SHP77 (cell line): Measurements from ENCODE around the gene AK3.
"Not testable (repeated sequence)": the region's sequence is repeated elsewhere in the genome, so short reads cannot be mapped to it uniquely, and the experiment has no call there.

Experiments used
- DNase-seq, 2 experiments: peaks; one replicate each; lab custom pipeline; 2025; lab: John Stamatoyannopoulos, UW

AK3 gene

GRCh38 chr9:4740638-4741364 lies at the start of gene AK3:
Gene AK3, minus strand, starts transcription at chr9:4741202. Its CDS starts 115 bp downstream, at chr9:4741087.
- DNase-seq = peak in 1 of 2 experiments; percentile 18

DNA sequence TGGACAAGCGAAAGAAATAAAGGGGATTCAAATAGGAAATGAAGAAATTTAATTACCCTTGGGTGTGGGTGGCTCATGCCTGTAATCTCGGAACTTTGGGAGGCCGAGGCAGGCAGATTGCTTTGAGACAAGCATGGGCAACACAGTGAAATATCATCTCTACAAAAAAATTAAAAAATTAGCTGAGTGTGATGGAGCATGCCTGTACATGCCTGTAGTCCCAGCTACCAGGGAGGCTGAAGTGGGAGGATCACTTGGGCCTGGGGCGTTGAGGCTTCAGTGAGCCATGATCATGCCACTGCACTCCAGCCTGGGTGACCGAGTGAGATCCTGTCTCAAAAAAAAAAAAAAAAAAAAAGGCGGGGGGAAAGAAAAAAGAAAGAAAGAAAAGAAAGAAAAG lies 47.7 kb upstream of the AK3 start:
- DNase-seq = no peak

DNA sequence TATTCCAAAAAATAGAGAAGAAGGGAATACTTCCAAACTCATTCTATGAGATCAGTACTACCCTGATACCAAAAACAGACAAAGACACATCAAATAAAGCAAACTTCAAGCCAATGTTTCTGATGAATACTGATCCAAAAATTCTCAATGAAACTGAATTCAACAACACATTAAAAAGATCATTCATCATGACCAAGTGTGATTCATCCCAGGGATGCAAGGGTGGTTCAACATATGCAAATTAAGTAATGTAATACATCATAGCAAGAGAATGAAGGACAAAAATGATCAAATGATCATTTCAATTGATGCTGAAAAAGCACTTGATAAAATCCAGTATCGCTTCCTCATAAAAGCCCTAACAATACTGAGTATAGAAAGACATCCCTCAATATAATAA lies 46.9 kb upstream of the AK3 start:
- no peak for DNase-seq

- DNase-seq = no peak
Observed at GRCh38 chr9:4786599-4786998, 45.6 kb upstream of the AK3 start.

- DNase-seq = no peak
Observed at GRCh38 chr9:4784403-4784802, 43.4 kb upstream of the AK3 start.

DNA sequence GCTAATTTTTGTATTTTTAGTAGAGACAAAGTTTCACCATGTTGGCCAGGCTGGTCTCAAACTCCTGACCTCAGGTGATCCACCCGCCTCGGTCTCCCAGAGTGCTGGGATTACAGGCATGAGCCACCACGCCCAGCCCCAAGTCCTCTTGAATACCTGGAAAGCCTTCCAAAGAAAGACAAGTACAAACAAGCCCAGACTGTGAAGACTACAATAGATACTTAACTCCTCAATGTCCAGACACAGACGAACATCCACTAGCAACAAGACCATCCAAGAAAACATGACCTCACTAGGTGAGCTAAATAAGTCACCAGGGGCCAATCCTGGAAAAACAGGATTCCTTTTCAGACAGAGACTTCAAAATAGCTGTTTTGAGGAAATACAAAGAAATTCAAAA lies 42.2 kb upstream of the AK3 start:
- DNase-seq = not testable (repeated sequence)

GRCh38 chr9:4781408-4781807 lies 40.4 kb upstream of the AK3 start:
- no peak for DNase-seq

DNA sequence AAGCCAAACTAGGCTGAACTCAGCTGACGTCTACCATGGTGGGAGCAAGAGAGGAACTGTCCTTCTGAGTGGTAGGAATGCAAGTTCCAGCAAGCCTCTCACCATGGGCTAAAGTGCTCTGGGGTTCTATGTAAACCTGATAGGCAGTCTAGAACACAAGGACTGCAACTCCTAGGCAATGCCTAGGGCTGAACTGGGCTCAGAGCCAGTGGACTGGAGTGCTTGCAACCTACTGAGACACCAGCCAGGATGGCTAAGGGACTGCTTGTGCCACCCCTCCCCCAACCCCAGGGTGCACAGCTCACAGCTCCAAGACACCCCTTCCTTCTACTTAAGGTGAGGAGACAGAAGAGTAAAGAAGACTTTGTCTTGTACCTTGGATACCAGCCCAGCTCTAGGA lies 39.6 kb upstream of the AK3 start:
- DNase-seq = no peak

DNA sequence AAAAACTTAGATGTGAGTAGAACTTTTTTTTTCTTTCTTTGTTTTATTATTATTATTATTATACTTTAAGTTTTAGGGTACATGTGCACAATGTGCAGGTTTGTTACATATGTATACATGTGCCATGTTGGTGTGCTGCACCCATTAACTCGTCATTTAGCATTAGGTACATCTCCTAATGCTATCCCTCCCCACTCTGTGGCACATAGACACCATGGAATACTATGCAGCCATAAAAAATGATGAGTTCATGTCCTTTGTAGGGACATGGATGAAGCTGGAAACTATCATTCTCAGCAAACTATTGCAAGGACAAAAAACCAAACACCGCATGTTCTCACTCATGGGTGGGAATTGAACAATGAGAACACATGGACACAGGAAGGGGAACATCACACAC lies 34.0 kb upstream of the AK3 start:
- DNase-seq = not testable (repeated sequence)

DNA sequence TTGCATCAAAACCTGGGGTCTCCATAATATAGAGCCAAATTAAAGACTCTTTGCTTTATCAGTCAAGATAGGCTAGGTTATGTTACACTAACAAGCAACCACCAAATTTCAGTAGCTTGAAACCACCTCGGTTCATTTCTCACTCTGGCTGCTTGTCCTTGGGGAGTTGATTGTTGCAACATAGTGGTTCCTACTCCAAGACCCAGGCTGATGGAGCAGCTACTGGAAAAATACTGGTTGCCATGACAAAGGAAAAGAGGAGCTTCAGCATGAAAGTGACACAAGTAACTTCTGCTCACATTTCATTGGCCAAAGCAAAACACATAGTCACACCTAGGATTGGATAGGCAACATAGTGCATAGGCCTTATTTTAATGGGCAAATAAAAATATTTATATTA lies 33.2 kb upstream of the AK3 start:
- no peak for DNase-seq

GRCh38 chr9:4771788-4772187 lies 30.8 kb upstream of the AK3 start:
- DNase-seq = no peak

- no peak for DNase-seq
Observed at GRCh38 chr9:4769321-4770080, 28.5 kb upstream of the AK3 start.

DNA sequence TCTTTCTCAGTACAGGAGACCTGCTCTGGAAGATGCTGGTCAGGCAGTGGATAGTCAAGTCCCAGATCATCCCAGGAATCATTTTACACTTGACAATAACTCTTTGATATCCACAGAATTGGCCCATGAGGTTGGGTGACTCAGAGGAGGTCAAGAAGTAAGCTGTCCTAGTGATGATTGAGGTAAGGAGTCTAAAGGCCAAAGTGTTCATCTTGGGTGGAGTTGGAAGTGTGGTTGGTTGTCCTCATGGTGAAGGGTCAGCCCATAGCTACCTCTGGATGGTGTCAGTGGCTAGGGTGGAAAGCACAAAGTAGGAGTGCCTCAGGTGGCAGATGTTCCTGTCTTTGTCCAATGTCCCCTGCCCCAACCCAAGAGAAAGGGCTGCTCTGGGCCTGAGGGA lies 27.7 kb upstream of the AK3 start:
- no peak for DNase-seq

GRCh38 chr9:4764033-4764432 lies 23.0 kb upstream of the AK3 start:
- DNase-seq = no peak

DNA sequence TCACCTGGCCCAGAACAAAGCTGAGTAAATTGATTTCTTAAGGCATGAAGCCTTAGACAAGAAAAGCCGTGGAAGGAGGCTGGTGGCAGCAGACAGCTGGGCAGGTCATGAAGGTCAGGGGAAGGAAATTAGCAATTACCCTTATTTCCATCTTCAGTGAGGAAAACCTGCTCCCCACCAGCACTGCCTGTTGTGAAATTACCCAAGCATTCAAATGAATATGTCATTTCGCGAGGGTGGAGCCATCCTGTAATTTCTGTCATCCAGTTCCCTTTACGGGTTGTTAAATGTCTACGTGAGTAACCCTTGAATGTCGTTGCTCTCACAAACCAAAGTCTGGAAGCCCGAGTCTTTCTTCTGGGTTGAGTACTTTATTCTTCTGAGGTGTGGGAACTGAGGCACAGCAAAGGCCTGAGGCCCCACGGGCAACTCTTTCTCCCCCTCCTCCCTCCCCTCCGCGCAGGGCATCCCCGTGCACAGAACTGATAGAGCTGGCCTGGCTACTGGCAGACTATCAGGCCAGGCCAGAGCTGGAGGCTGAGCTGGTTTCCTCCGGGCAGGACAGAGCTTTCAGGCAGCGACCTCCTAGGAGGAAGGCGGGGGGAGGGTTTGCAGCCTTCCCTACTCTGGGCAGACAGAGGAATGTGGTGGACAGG lies 22.0 kb upstream of the AK3 start:
- no peak for DNase-seq

DNA sequence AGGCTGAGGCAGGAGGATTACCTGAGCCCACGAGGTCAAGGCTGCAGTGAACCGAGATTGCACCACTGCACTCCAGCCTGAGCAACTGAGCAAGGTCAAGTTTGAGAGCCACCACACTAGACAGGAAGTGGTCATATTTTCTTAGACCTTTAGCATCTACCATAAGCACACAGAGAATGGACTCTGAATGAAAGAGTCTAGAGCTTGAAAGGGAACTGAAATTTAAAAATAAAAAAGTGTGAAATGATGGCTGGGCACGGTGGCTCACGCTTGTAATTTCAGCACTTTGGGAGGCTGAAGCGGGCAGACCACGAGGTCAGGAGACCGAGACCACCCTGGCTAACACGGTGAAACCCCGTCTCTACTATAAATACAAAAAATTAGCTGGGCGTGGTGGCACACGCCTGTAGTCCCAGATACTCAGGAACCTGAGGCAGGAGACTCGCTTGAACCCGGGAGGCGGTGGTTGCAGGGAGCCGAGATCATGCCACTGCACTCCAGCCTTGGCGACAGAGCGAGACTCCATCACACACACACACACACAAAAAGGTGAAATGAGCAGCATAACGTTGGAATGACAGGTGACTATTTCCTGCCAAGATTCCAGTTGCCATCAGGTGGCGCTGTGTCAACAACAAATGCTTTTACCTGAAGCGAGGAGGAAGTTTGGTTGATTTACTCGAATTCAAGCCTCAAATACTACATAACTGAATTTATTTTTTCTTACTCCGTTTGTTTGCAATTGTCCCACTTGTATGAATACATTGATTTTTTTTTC lies 21.3 kb upstream of the AK3 start:
- DNase-seq = peak in 1 of 2 experiments; percentile 48

- no peak for DNase-seq
Observed at GRCh38 chr9:4760122-4760521, 19.1 kb upstream of the AK3 start.

DNA sequence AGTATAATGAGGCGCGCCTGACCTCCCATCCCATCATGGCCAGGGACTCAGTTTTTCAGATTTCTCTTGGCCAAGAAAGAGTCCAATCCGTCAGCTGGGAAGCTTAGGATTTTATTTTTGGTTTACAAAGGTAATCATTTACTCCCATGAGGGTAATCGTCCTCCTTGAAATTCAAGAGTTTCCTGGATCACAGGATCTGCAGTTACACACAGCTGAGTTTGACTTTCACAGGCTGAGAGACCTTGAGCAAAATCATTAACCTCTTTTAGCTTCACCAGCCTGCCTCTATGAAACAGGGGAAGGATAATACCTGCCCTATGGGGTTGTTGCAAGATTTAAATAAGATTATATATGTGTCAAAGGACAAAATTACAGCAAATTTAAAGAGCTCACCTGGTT lies 15.4 kb upstream of the AK3 start:
- DNase-seq = no peak

- DNase-seq = no peak
Observed at GRCh38 chr9:4755026-4755609, 14.1 kb upstream of the AK3 start.

- not testable (repeated sequence) for DNase-seq
Observed at GRCh38 chr9:4754530-4754929, 13.5 kb upstream of the AK3 start.

- peak in 1 of 2 experiments; percentile 21 for DNase-seq
Observed at GRCh38 chr9:4750023-4750673, 9.1 kb upstream of the AK3 start.
